Measurements from ENCODE around the gene MCEMP1.

- TF ChIP-seq POLR2A (IDR thresholded peaks at IDR 0.05) (no peak), CTCF (IDR thresholded peaks at IDR 0.05) (no peak)
Measured at GRCh38 chr19:7682175-7682855, 5.4 kb downstream of the MCEMP1 start.
